ENCODE results near the gene EP400.
"Not testable (repeated sequence)": the region's sequence is repeated elsewhere in the genome, so short reads cannot be mapped to it uniquely, and the experiment has no call there.

EP400 gene

GRCh38 chr12:131982041-131982440 is 32.3 kb downstream of the EP400 start:
- DNase-seq: no peak
- Histone ChIP-seq H3K36me3 (ENCODE audit: control insufficient read depth in 4 of 4, insufficient read depth in 4 of 4, low read length in 3 of 4) (peaks cover 11 to 59% (median 47%) of the 10 kb centered on the region in 4 experiments), H3K27ac (ENCODE audit: insufficient read depth in 1 of 2, low read depth in 1 of 2, low read length in 2 of 2, poor library complexity in 1 of 2, severe bottlenecking in 2 of 2) (no peak overlapping the region), H3K9me3 (ENCODE audit: control extremely low read depth in 1 of 5, control insufficient read depth in 4 of 5, insufficient read depth in 2 of 5, low read depth in 1 of 5, low read length in 4 of 5) (no peaks in the 10 kb centered on the region), H3K4me1 (ENCODE audit: control extremely low read depth in 1 of 4, control insufficient read depth in 4 of 4, insufficient read depth in 4 of 4, low read length in 3 of 4) (peaks cover 0 to 14% (median 0%) of the 10 kb centered on the region in 4 experiments), H3K4me3 (ENCODE audit: control insufficient read depth in 1 of 7, extremely low read depth in 1 of 7, insufficient read depth in 4 of 7, low read depth in 2 of 7, low read length in 6 of 7) (no peak overlapping the region), H3K27me3 (replicated peaks in 2 of 5; ENCODE audit: control insufficient read depth in 4 of 5, insufficient read depth in 5 of 5, low read length in 4 of 5) (no peaks in the 10 kb centered on the region)
- POLR2A ChIA-PET: no interaction called here
- 97% methylated on average over 15 of the region's 17 CpGs for WGBS (ENCODE audit: insufficient coverage)
- CTCF ChIA-PET: no interaction called here

GRCh38 chr12:131983026-131983425 is 33.3 kb downstream of the EP400 start:
- H3K36me3 ChIP-seq (ENCODE audit: control insufficient read depth in 4 of 4, insufficient read depth in 4 of 4, low read length in 3 of 4): peaks cover 18 to 66% (median 55%) of the 10 kb centered on the region in 4 experiments
- WGBS (ENCODE audit: insufficient coverage): 100% methylated on average over 3 of the region's 6 CpGs
- no peak overlapping the region for H3K4me3 ChIP-seq (ENCODE audit: control insufficient read depth in 1 of 7, extremely low read depth in 1 of 7, insufficient read depth in 4 of 7, low read depth in 2 of 7, low read length in 6 of 7)
- DNase-seq: no peak
- no peak overlapping the region for H3K27ac ChIP-seq (ENCODE audit: insufficient read depth in 1 of 2, low read depth in 1 of 2, low read length in 2 of 2, poor library complexity in 1 of 2, severe bottlenecking in 2 of 2)
- peaks cover 0 to 14% (median 0%) of the 10 kb centered on the region in 4 experiments for H3K4me1 ChIP-seq (ENCODE audit: control extremely low read depth in 1 of 4, control insufficient read depth in 4 of 4, insufficient read depth in 4 of 4, low read length in 3 of 4)
- no peaks in the 10 kb centered on the region for H3K9me3 ChIP-seq (ENCODE audit: control extremely low read depth in 1 of 5, control insufficient read depth in 4 of 5, insufficient read depth in 2 of 5, low read depth in 1 of 5, low read length in 4 of 5)
- ChIA-PET POLR2A (interaction anchor here (0.7 kb wide), 1 partner anchor 243 kb away, joined by 3 read pairs; no protein-coding TSS in a partner anchor), CTCF (interaction anchor here (1.5 kb wide), 1 partner anchor 866 kb away, joined by 3 read pairs; no protein-coding TSS in a partner anchor)
- H3K27me3 ChIP-seq (replicated peaks in 2 of 5; ENCODE audit: control insufficient read depth in 4 of 5, insufficient read depth in 5 of 5, low read length in 4 of 5): no peaks in the 10 kb centered on the region

DNA sequence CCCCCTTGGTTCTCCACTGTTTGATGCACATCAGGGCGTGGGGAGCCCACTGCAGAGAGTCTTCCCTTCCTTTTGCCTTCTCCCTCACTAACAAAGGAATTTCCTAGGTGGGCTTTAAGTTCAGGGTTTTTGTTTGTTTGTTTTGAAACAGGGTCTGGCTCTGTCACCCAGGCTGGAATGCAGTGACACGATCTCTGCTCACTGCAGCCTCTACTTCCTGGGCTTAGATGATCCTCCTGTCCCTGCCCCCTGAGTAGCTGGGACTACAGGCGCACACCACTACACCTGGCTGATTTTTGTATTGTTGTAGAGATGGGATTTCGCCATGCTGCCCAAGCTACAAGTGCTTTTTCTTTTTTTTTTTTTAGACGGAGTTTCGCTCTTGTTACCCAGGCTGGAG is 33.8 kb downstream of the EP400 start:
- POLR2A ChIA-PET: no interaction called here
- no peaks in the 10 kb centered on the region for H3K27me3 ChIP-seq (replicated peaks in 2 of 5; ENCODE audit: control insufficient read depth in 4 of 5, insufficient read depth in 5 of 5, low read length in 4 of 5)
- WGBS (ENCODE audit: insufficient coverage): 92% methylated on average over 2 of the region's 6 CpGs
- H3K4me1 ChIP-seq (ENCODE audit: control extremely low read depth in 1 of 4, control insufficient read depth in 4 of 4, insufficient read depth in 4 of 4, low read length in 3 of 4): peaks cover 0 to 14% (median 0%) of the 10 kb centered on the region in 4 experiments
- H3K9me3 ChIP-seq (ENCODE audit: control extremely low read depth in 1 of 5, control insufficient read depth in 4 of 5, insufficient read depth in 2 of 5, low read depth in 1 of 5, low read length in 4 of 5): no peaks in the 10 kb centered on the region
- CTCF ChIA-PET: interaction anchor here (1.5 kb wide), 1 partner anchor 866 kb away, joined by 3 read pairs; no protein-coding TSS in a partner anchor
- DNase-seq: no peak
- H3K4me3 ChIP-seq (ENCODE audit: control insufficient read depth in 1 of 7, extremely low read depth in 1 of 7, insufficient read depth in 4 of 7, low read depth in 2 of 7, low read length in 6 of 7): no peak overlapping the region
- peaks cover 18 to 71% (median 59%) of the 10 kb centered on the region in 4 experiments for H3K36me3 ChIP-seq (ENCODE audit: control insufficient read depth in 4 of 4, insufficient read depth in 4 of 4, low read length in 3 of 4)
- no peak overlapping the region for H3K27ac ChIP-seq (ENCODE audit: insufficient read depth in 1 of 2, low read depth in 1 of 2, low read length in 2 of 2, poor library complexity in 1 of 2, severe bottlenecking in 2 of 2)

DNA sequence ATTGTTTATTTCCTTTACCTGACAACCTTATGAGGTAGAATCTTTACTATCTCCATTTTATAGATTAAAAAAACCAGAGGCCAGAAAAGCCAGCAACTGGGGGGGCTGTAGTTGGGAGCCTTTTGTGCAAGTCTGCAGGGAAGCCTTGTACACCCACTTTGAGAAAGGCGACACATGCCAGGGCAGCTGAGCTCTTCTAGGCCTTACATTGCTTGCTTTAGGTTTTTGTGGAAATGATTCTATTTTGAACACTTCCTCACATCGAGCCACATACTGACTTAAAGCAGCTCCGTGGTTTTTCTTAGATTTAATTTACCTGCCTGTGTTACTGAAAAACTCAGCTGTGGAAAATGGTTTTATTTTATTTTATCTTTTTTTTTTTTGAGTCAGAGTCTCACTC is 34.6 kb downstream of the EP400 start:
- WGBS (ENCODE audit: insufficient coverage): no CpG with 5 or more reads among the region's 3 CpGs
- H3K9me3 ChIP-seq (ENCODE audit: control extremely low read depth in 1 of 5, control insufficient read depth in 4 of 5, insufficient read depth in 2 of 5, low read depth in 1 of 5, low read length in 4 of 5): no peaks in the 10 kb centered on the region
- H3K36me3 ChIP-seq (ENCODE audit: control insufficient read depth in 4 of 4, insufficient read depth in 4 of 4, low read length in 3 of 4): peaks cover 21 to 79% (median 65%) of the 10 kb centered on the region in 4 experiments

GRCh38 chr12:131985510-131985875 is 35.8 kb downstream of the EP400 start:
- 100% methylated on average over 10 of the region's 11 CpGs for WGBS (ENCODE audit: insufficient coverage)
- Histone ChIP-seq H3K36me3 (ENCODE audit: control insufficient read depth in 4 of 4, insufficient read depth in 4 of 4, low read length in 3 of 4) (peaks cover 23 to 82% (median 67%) of the 10 kb centered on the region in 4 experiments), H3K4me3 (ENCODE audit: control insufficient read depth in 1 of 7, extremely low read depth in 1 of 7, insufficient read depth in 4 of 7, low read depth in 2 of 7, low read length in 6 of 7) (peak overlapping the region in 1 of 7 experiments; percentile 40), H3K4me1 (ENCODE audit: control extremely low read depth in 1 of 4, control insufficient read depth in 4 of 4, insufficient read depth in 4 of 4, low read length in 3 of 4) (peaks cover 0 to 14% (median 0%) of the 10 kb centered on the region in 4 experiments)
- H3K9me3 ChIP-seq (ENCODE audit: control extremely low read depth in 1 of 5, control insufficient read depth in 4 of 5, insufficient read depth in 2 of 5, low read depth in 1 of 5, low read length in 4 of 5); CTCF ChIA-PET; POLR2A ChIA-PET; H3K27ac ChIP-seq (ENCODE audit: insufficient read depth in 1 of 2, low read depth in 1 of 2, low read length in 2 of 2, poor library complexity in 1 of 2, severe bottlenecking in 2 of 2); DNase-seq; H3K27me3 ChIP-seq (replicated peaks in 2 of 5; ENCODE audit: control insufficient read depth in 4 of 5, insufficient read depth in 5 of 5, low read length in 4 of 5): not testable (repeated sequence)

More for the DNA sequence above, 34.6 kb downstream of the EP400 start:
- H3K4me3 ChIP-seq (ENCODE audit: control insufficient read depth in 1 of 7, extremely low read depth in 1 of 7, insufficient read depth in 4 of 7, low read depth in 2 of 7, low read length in 6 of 7): no peak overlapping the region
- H3K4me1 ChIP-seq (ENCODE audit: control extremely low read depth in 1 of 4, control insufficient read depth in 4 of 4, insufficient read depth in 4 of 4, low read length in 3 of 4): peaks cover 0 to 14% (median 0%) of the 10 kb centered on the region in 4 experiments
- H3K27me3 ChIP-seq (replicated peaks in 2 of 5; ENCODE audit: control insufficient read depth in 4 of 5, insufficient read depth in 5 of 5, low read length in 4 of 5): no peaks in the 10 kb centered on the region
- H3K27ac ChIP-seq (ENCODE audit: insufficient read depth in 1 of 2, low read depth in 1 of 2, low read length in 2 of 2, poor library complexity in 1 of 2, severe bottlenecking in 2 of 2): no peak overlapping the region
- ChIA-PET CTCF (interaction anchor here (1.3 to 1.5 kb wide), 2 partner anchors 11 to 867 kb away, joined by 3 read pairs; no protein-coding TSS in a partner anchor), POLR2A (interaction anchor here (0.7 kb wide), 1 partner anchor 9 kb away, joined by 3 read pairs; no protein-coding TSS in a partner anchor)
- no peak for DNase-seq

DNA sequence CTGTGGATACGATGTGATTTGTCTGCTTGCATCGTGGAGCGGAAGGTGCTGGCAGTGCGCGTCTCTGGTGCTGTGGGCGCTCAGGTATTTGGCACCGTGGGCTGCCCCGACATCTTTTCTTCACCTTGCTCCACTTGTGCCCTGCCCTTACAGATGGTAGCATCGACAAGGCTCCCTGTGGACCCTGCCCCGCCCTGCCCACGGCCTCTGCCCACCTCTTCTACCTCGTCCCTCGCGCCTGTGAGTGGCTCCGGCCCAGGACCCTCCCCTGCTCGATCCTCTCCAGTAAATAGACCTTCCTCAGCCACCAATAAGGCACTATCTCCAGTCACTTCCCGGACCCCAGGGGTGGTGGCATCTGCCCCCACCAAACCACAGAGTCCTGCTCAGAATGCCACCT is 36.6 kb downstream of the EP400 start:
- Histone ChIP-seq H3K4me1 (ENCODE audit: control extremely low read depth in 1 of 4, control insufficient read depth in 4 of 4, insufficient read depth in 4 of 4, low read length in 3 of 4) (peaks cover 0 to 14% (median 0%) of the 10 kb centered on the region in 4 experiments), H3K27me3 (replicated peaks in 2 of 5; ENCODE audit: control insufficient read depth in 4 of 5, insufficient read depth in 5 of 5, low read length in 4 of 5) (no peaks in the 10 kb centered on the region), H3K36me3 (ENCODE audit: control insufficient read depth in 4 of 4, insufficient read depth in 4 of 4, low read length in 3 of 4) (peaks cover 19 to 82% (median 65%) of the 10 kb centered on the region in 4 experiments), H3K9me3 (ENCODE audit: control extremely low read depth in 1 of 5, control insufficient read depth in 4 of 5, insufficient read depth in 2 of 5, low read depth in 1 of 5, low read length in 4 of 5) (no peaks in the 10 kb centered on the region), H3K27ac (ENCODE audit: insufficient read depth in 1 of 2, low read depth in 1 of 2, low read length in 2 of 2, poor library complexity in 1 of 2, severe bottlenecking in 2 of 2) (no peak overlapping the region), H3K4me3 (ENCODE audit: control insufficient read depth in 1 of 7, extremely low read depth in 1 of 7, insufficient read depth in 4 of 7, low read depth in 2 of 7, low read length in 6 of 7) (no peak overlapping the region)
- no peak for DNase-seq
- ChIA-PET POLR2A (no interaction called here), CTCF (no interaction called here)
- over 99% methylated on average over 12 of the region's 17 CpGs for WGBS (ENCODE audit: insufficient coverage)

DNA sequence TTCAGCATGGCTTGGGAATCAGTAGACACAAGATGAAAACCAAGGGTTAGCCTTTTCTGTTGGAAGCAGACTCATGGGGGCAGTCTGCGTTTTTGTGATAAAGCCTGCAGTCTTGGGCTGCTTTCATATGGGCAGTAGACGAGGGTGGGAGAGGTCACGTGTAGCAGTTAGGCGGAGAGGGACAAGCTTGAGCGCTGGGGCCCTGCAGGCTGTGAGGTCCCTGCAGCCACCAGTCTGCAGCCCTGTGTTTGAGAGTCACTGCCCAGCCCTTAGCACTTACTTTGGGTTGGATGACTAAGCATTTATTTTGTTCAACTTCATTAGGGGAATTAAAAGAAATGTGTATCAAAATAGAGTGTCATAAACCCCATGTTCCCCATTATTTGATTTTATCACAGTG is 37.2 kb downstream of the EP400 start:
- ChIA-PET POLR2A (no interaction called here), CTCF (no interaction called here)
- peaks cover 0 to 14% (median 0%) of the 10 kb centered on the region in 4 experiments for H3K4me1 ChIP-seq (ENCODE audit: control extremely low read depth in 1 of 4, control insufficient read depth in 4 of 4, insufficient read depth in 4 of 4, low read length in 3 of 4)
- no peaks in the 10 kb centered on the region for H3K9me3 ChIP-seq (ENCODE audit: control extremely low read depth in 1 of 5, control insufficient read depth in 4 of 5, insufficient read depth in 2 of 5, low read depth in 1 of 5, low read length in 4 of 5)
- DNase-seq: peak in 1 of 3 donors; percentile 4
- no peaks in the 10 kb centered on the region for H3K27me3 ChIP-seq (replicated peaks in 2 of 5; ENCODE audit: control insufficient read depth in 4 of 5, insufficient read depth in 5 of 5, low read length in 4 of 5)
- WGBS (ENCODE audit: insufficient coverage): 91% methylated on average over 5 of the region's 5 CpGs
- H3K27ac ChIP-seq (ENCODE audit: insufficient read depth in 1 of 2, low read depth in 1 of 2, low read length in 2 of 2, poor library complexity in 1 of 2, severe bottlenecking in 2 of 2): no peak overlapping the region
- no peak overlapping the region for H3K4me3 ChIP-seq (ENCODE audit: control insufficient read depth in 1 of 7, extremely low read depth in 1 of 7, insufficient read depth in 4 of 7, low read depth in 2 of 7, low read length in 6 of 7)
- peaks cover 18 to 79% (median 63%) of the 10 kb centered on the region in 4 experiments for H3K36me3 ChIP-seq (ENCODE audit: control insufficient read depth in 4 of 4, insufficient read depth in 4 of 4, low read length in 3 of 4)

Measured in common myeloid progenitor, CD34-positive (primary cell).